ENCODE measurements around the gene SLC41A2.

Gene SLC41A2

GRCh38 chr12:104964856-104965205, 6.7 kb upstream of the SLC41A2 start (continued):
- TF ChIP-seq CSRNP3 (CRISPR knock-in tag; IDR thresholded peaks at IDR 0.05) (no peak), PATZ1 (CRISPR knock-in tag; IDR thresholded peaks at IDR 0.05; ENCODE audit: borderline replicate concordance) (no peak), CSDC2 (CRISPR knock-in tag; IDR thresholded peaks at IDR 0.05) (no peak), ZNF8 (CRISPR knock-in tag; IDR thresholded peaks at IDR 0.05) (no peak), RARB (CRISPR knock-in tag; IDR thresholded peaks at IDR 0.05) (no peak)

- no peak for ATAC-seq
- TF ChIP-seq SNAI2 (CRISPR knock-in tag; IDR thresholded peaks at IDR 0.05): no peak
- TF ChIP-seq TCF4 (CRISPR knock-in tag; IDR thresholded peaks at IDR 0.05; ENCODE audit: borderline replicate concordance): no peak
- TF ChIP-seq CREB5 (CRISPR knock-in tag; IDR thresholded peaks at IDR 0.05; ENCODE audit: low read depth): no peak
- no peak for TF ChIP-seq PATZ1 (CRISPR knock-in tag; IDR thresholded peaks at IDR 0.05; ENCODE audit: borderline replicate concordance)
- no peak for TF ChIP-seq ZNF565 (CRISPR knock-in tag; conservative IDR thresholded peaks at IDR 0.05; ENCODE audit: low read depth)
- no peak for TF ChIP-seq PPARA (CRISPR knock-in tag; IDR thresholded peaks at IDR 0.05; ENCODE audit: borderline replicate concordance)
- no peak for TF ChIP-seq ZNF8 (CRISPR knock-in tag; IDR thresholded peaks at IDR 0.05)
- TF ChIP-seq CSDC2 (CRISPR knock-in tag; IDR thresholded peaks at IDR 0.05): no peak
- no peak for TF ChIP-seq ISL1 (CRISPR knock-in tag; IDR thresholded peaks at IDR 0.05)
- TF ChIP-seq ZFP3 (CRISPR knock-in tag; IDR thresholded peaks at IDR 0.05): no peak
- no peak for TF ChIP-seq GLIS3 (CRISPR knock-in tag; IDR thresholded peaks at IDR 0.05)
- no peak for TF ChIP-seq ARNTL (CRISPR knock-in tag; IDR thresholded peaks at IDR 0.05; ENCODE audit: borderline replicate concordance, low read depth)
- TF ChIP-seq POU6F1 (CRISPR knock-in tag; IDR thresholded peaks at IDR 0.05; ENCODE audit: borderline replicate concordance, low read depth): no peak
Observed at GRCh38 chr12:104964167-104964855, 6.2 kb upstream of the SLC41A2 start.

- no peak for ATAC-seq
- TF ChIP-seq PPARA (CRISPR knock-in tag; IDR thresholded peaks at IDR 0.05; ENCODE audit: borderline replicate concordance): no peak
Observed at GRCh38 chr12:104963757-104964156, 5.7 kb upstream of the SLC41A2 start.

GRCh38 chr12:104960464-104960863, 2.4 kb upstream of the SLC41A2 start:
- TF ChIP-seq RARB (CRISPR knock-in tag; IDR thresholded peaks at IDR 0.05) (no peak), CSRNP3 (CRISPR knock-in tag; IDR thresholded peaks at IDR 0.05) (no peak), PPARA (CRISPR knock-in tag; IDR thresholded peaks at IDR 0.05; ENCODE audit: borderline replicate concordance) (no peak), ZFP3 (CRISPR knock-in tag; IDR thresholded peaks at IDR 0.05) (no peak), OSR1 (CRISPR knock-in tag; IDR thresholded peaks at IDR 0.05) (no peak)
- no peak for ATAC-seq

Data from SK-N-SH treated with all-trans-retinoic acid at 6 μM for 48 hours (cell line).